ENCODE results near the gene CLPTM1.

GRCh38 chr19:45020071-45020470, 64.9 kb downstream of the CLPTM1 start:
- TF ChIP-seq CTCF (IDR thresholded peaks at IDR 0.05) (no peak), ZFX (IDR thresholded peaks at IDR 0.05; ENCODE audit: borderline replicate concordance) (no peak)
